ENCODE results near the gene MAB21L3. TPM values are rescaled to one million over a fixed set of nuclear protein-coding genes. Genes with fewer than 3 reads are reported as not detected.
A peak's percentile ranks its signal among the peaks of the same experiment; 100 is the strongest.

MAB21L3 gene
- total RNA-seq, 1 experiment from 2014 or later: 1.4 TPM

DNA sequence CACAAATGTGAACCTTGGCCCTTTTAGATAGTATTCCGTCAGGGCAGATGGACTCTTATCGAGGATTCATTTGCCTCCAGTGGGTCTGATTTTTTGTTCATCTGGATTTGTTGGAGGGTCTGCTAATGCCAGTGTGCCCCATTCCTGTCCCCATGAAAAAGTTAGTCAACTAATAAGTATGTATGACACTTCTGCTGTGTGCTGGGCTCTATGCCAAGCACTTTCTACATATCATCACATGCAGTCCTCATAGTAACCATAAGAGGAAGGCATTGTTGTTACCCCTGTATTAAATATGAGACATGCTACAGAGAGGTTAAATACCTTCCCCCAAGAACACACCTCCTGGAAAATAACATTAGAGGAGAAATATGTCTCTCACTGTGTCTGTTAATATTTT lies 46.6 kb upstream of the MAB21L3 start:
- ChIA-PET POLR2A (ENCODE audit: unreplicated experiment) (no interaction called here), CTCF (no interaction called here)
- Histone ChIP-seq H3K36me3 (ENCODE audit: low read depth, low read length) (no peaks in the 10 kb centered on the region), H3K4me2 (ENCODE audit: low read length) (no peak overlapping the region), H3K27ac (ENCODE audit: low read length) (no peak overlapping the region), H3K9me3 (ENCODE audit: low read length) (no peaks in the 10 kb centered on the region), H3K4me3 (ENCODE audit: low read length) (no peak overlapping the region), H3K79me2 (ENCODE audit: low read length) (no peaks in the 10 kb centered on the region), H3K9ac (ENCODE audit: low read length) (no peak overlapping the region), H4K20me1 (ENCODE audit: low read length) (no peaks in the 10 kb centered on the region), H3K27me3 (ENCODE audit: low read length) (no peaks in the 10 kb centered on the region), H3K9me2 (replicated peaks; ENCODE audit: low read length) (no peaks in the 10 kb centered on the region), H2AFZ (ENCODE audit: low read length) (no peak overlapping the region), H3K4me1 (ENCODE audit: insufficient read depth, low read length) (no peaks in the 10 kb centered on the region), H3F3A (ENCODE audit: low read length, unreplicated experiment) (no peaks in the 10 kb centered on the region)
- TF ChIP-seq EZH2 (IDR thresholded peaks at IDR 0.05; ENCODE audit: low read length, unreplicated experiment): no peak
- no peak for TF ChIP-seq CTCF (conservative IDR thresholded peaks at IDR 0.05; ENCODE audit: low read depth, low read length)
- no peak for TF ChIP-seq EZH2phosphoT487 (IDR thresholded peaks at IDR 0.05; ENCODE audit: borderline replicate concordance, low read length)
- ATAC-seq: no peak
- DNase-seq: peak; percentile 19
- no TSS peak for BruUV-seq (replicated peaks)
- intact Hi-C loops (cut with micrococcal nuclease): no loop called here

DNA sequence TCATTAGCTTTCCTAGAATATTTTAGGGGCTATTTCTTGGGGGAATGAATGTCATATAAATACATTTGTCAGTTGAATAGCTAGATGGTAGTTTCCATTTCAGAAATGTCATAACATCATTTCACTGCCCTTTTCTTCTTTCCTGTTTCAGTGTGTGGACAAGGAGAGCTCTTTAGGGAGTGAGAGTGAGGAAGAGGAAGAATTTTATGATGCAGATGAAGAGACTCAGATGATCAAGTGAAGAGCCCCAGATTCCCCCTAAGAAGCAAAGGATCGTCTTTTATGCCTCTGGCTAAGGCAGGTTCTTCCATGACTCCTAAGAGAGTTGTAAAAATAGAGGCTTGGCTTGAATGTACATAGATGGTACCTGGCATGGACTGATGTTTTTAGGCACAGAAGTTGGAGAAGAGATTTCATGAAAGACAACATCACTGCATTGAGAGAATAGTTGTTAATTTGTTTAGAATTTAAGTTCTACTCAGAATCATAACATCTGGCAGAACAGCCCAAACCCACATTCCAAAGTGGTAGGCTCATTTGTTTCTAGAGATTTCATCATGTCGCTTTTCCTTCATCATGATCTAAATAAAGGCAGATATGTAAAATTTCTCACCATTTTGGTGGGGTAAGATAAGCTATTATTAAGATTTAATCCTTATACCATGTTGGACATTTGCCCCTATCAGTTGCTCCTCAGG lies 44.2 kb upstream of the MAB21L3 start:
- Histone ChIP-seq H3K4me1 (ENCODE audit: insufficient read depth, low read length) (no peaks in the 10 kb centered on the region), H3K4me2 (ENCODE audit: low read length) (no peak overlapping the region), H3K4me3 (ENCODE audit: low read length) (no peak overlapping the region), H3F3A (ENCODE audit: low read length, unreplicated experiment) (no peaks in the 10 kb centered on the region), H3K9me3 (ENCODE audit: low read length) (no peaks in the 10 kb centered on the region), H4K20me1 (ENCODE audit: low read length) (no peaks in the 10 kb centered on the region), H3K27ac (ENCODE audit: low read length) (no peak overlapping the region), H3K27me3 (ENCODE audit: low read length) (no peaks in the 10 kb centered on the region), H3K9ac (ENCODE audit: low read length) (no peak overlapping the region), H3K9me2 (replicated peaks; ENCODE audit: low read length) (no peaks in the 10 kb centered on the region), H3K36me3 (ENCODE audit: low read depth, low read length) (no peaks in the 10 kb centered on the region), H2AFZ (ENCODE audit: low read length) (no peak overlapping the region), H3K79me2 (ENCODE audit: low read length) (no peaks in the 10 kb centered on the region)
- BruUV-seq (replicated peaks): TSS peak; percentile 90
- intact Hi-C loops (cut with micrococcal nuclease): no loop called here
- TF ChIP-seq EZH2phosphoT487 (IDR thresholded peaks at IDR 0.05; ENCODE audit: borderline replicate concordance, low read length): no peak
- no peak for TF ChIP-seq CTCF (conservative IDR thresholded peaks at IDR 0.05; ENCODE audit: low read depth, low read length)
- no peak for TF ChIP-seq EZH2 (IDR thresholded peaks at IDR 0.05; ENCODE audit: low read length, unreplicated experiment)
- CTCF ChIA-PET: no interaction called here
- ATAC-seq (no peak; the same call in 1 of the 2 replicates), DNase-seq (no peak)
- POLR2A ChIA-PET (ENCODE audit: unreplicated experiment): no interaction called here

- Histone ChIP-seq H3K9me2 (replicated peaks; ENCODE audit: low read length) (no peaks in the 10 kb centered on the region), H2AFZ (ENCODE audit: low read length) (no peak overlapping the region), H3K4me3 (ENCODE audit: low read length) (no peak overlapping the region), H3K4me2 (ENCODE audit: low read length) (no peak overlapping the region), H3K9ac (ENCODE audit: low read length) (no peak overlapping the region), H3K27ac (ENCODE audit: low read length) (no peak overlapping the region), H3K27me3 (ENCODE audit: low read length) (no peaks in the 10 kb centered on the region), H3F3A (ENCODE audit: low read length, unreplicated experiment) (no peaks in the 10 kb centered on the region), H3K79me2 (ENCODE audit: low read length) (no peaks in the 10 kb centered on the region), H4K20me1 (ENCODE audit: low read length) (no peaks in the 10 kb centered on the region), H3K9me3 (ENCODE audit: low read length) (no peaks in the 10 kb centered on the region), H3K36me3 (ENCODE audit: low read depth, low read length) (no peaks in the 10 kb centered on the region), H3K4me1 (ENCODE audit: insufficient read depth, low read length) (no peaks in the 10 kb centered on the region)
- ATAC-seq: peak; percentile 43; the same call in 1 of the 2 replicates
- intact Hi-C loops (cut with micrococcal nuclease): no loop called here
- POLR2A ChIA-PET (ENCODE audit: unreplicated experiment): no interaction called here
- peak; percentile 8 for DNase-seq
- TF ChIP-seq CTCF (conservative IDR thresholded peaks at IDR 0.05; ENCODE audit: low read depth, low read length) (no peak), EZH2phosphoT487 (IDR thresholded peaks at IDR 0.05; ENCODE audit: borderline replicate concordance, low read length) (no peak), EZH2 (IDR thresholded peaks at IDR 0.05; ENCODE audit: low read length, unreplicated experiment) (no peak)
- TSS peak; percentile 46 for BruUV-seq (replicated peaks)
- CTCF ChIA-PET: interaction anchor here (0.7 kb wide), 1 partner anchor 71 kb away, joined by 3 read pairs; no protein-coding TSS in a partner anchor
Measured at GRCh38 chr1:116067566-116067890, 43.7 kb upstream of the MAB21L3 start.

Measured in PC-3 (cell line).